ENCODE measurements around the gene ZNF768.

DNA sequence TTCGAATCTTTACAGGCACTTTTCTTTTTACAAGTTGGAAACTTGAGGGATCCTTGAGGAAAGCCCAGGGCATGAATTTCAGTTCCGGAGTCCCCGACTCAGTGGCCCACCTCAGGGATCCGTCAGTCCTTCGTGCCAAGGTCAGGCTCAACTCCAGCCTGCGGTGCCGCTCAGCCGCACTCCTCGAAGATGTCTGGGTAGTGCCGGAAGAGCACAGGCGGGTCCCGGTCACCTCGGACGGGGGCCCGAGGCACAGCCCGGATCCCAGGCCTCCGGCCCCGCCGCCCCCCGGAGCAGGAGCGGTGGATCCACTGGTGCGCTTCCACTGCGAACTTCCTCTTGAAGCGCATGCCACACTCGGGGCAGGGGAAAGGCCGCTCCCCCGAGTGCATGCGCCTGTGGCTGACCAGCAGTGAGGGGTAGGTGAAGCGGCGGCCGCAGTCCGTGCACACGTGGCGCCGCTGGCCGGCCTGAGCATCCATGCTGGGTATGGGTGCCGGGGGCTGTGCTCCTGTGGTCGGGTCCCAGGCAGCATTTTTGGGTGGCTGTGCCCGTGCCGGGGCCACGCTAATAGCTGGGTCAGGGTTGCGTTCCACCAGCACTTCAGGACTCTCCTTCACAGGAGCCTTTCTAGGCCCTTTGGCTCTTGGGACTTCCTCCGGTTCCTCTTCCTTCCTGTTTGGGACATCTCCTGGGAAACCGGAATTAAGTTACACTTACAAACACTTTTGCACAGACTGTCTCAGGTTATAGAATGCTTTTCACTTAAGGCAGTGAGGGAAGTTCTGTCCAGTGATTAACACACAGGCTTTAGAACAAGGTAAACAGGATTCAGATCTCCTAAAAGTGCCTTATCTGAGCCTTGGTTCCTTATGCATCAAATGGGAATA is 43.6 kb upstream of the ZNF768 start:
- TF ChIP-seq EZH2 (IDR thresholded peaks at IDR 0.05) = no peak
- TF ChIP-seq, protein P1, sequence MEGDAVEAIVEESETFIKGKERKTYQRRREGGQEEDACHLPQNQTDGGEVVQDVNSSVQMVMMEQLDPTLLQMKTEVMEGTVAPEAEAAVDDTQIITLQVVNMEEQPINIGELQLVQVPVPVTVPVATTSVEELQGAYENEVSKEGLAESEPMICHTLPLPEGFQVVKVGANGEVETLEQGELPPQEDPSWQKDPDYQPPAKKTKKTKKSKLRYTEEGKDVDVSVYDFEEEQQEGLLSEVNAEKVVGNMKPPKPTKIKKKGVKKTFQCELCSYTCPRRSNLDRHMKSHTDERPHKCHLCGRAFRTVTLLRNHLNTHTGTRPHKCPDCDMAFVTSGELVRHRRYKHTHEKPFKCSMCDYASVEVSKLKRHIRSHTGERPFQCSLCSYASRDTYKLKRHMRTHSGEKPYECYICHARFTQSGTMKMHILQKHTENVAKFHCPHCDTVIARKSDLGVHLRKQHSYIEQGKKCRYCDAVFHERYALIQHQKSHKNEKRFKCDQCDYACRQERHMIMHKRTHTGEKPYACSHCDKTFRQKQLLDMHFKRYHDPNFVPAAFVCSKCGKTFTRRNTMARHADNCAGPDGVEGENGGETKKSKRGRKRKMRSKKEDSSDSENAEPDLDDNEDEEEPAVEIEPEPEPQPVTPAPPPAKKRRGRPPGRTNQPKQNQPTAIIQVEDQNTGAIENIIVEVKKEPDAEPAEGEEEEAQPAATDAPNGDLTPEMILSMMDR (IDR thresholded peaks at IDR 0.05) = no peak
- no peak for TF ChIP-seq EZH2phosphoT487 (IDR thresholded peaks at IDR 0.05)

Measured in neural progenitor cell (in vitro differentiated cells).